DMS153 (cell line): Measurements from ENCODE around the gene DPP4.
"Not testable (repeated sequence)": the region's sequence is repeated elsewhere in the genome, so short reads cannot be mapped to it uniquely, and the experiment has no call there.

Experiments
- DNase-seq: peaks from one replicate; lab custom pipeline; 2025; lab: John Stamatoyannopoulos, UW

DPP4 gene

DNA sequence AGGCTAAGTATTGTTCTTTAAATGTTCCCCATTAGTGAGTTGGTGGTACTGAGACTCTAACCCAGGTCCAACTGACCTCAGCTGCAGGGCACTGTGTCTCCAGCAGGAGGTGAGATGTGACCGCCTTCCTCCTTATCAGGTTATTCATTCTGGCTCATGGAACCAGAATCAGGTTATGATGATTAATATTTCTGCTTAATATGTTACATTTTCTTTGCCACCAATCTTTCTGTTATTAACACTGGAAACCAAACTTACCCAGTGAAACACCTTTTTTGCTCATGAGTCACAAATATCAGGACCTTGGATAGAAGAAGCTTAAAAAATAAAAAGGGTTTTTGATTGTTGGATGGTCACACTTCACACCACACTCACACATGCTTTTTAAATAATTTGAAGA lies 85.4 kb downstream of the DPP4 start:
- no peak for DNase-seq

DNA sequence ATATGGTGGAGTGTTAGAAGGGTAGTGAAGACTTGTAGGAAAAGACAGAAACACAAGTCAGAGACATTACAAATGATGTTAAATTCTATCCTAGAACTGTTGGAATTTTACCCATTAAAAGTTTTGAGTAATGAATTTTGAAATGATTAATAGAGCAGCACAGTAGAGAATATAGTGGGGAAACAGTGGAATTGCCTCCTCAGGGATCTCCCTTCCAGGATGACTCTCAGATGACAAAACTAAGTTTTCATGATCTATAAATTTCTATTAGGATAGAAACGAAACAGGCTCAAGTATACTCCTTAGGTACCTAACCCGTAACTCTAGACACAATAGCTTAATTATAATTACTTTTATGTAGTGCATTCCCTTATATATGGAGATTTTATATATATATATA lies 86.7 kb downstream of the DPP4 start:
- no peak for DNase-seq

DNA sequence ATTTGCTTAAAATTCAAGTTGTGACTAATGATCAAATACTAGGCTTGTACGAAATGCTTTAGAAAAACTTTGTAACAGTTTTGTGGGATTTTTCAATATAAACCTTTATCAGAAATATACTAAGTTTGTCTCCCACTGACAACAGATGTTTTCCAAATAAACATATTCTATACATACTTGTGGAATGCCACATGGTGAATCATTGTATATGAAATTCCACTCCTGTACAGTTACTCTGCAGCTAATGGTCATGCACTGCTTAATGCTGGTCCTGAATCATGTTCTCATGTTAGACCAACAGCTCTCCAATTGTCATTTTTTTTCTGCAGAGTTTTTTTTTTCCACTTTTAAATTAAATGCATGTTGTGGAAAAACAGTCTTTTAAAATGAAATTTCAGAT lies 90.1 kb downstream of the DPP4 start:
- DNase-seq, result no peak

DNA sequence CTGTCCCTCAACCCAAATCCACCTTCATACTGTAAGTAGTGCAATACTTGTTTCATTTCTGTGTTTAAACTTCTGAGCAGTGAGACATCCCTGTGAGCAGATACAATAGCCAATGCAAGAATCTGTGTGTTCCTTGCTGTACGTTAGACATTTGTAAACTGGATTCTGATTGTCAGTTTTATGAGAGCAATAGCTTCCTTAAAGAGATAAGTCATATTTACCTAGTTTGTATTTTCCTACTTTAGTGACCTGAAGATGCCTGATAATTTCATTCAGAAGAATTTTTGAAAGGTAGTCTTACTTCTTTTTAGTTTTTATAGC lies 90.7 kb downstream of the DPP4 start:
- DNase-seq, result no peak

DNA sequence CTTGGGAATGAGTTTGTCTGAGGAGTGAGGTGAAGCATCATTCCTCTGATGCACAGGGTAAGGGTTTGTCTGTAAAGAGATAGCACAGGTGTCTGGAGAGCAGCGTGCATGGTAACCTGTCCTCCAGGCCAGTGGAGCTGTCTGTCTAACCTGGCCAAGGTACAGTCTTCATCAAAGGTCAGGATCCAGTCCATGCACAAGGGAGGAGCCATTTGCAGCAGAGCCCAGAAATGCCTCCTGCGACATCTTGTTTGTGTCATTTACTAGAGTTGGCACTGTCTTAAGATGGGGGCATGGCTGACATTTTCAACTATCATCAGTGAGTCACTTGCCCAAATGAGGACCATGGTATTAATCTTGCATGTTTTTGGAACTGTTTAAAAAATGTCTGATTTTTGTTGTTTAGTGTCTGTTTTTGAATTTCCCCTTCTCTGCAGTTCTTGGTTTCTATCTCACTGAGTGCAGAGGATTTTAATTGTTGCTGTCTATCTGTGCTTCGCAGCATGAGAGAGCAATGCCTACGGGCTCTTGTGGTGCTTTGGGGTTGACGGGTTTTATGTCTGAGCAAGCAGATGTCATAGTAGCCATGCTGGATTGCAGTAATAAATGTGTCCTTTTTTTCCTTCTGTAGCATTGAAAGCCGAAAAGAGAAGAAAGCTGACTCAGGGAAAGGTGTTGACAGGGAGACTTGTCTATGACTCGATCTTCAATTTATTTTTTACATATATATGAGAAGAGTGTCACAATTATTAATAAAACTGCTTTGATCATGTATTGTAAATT lies 91.3 kb downstream of the DPP4 start:
- no peak for DNase-seq

DNA sequence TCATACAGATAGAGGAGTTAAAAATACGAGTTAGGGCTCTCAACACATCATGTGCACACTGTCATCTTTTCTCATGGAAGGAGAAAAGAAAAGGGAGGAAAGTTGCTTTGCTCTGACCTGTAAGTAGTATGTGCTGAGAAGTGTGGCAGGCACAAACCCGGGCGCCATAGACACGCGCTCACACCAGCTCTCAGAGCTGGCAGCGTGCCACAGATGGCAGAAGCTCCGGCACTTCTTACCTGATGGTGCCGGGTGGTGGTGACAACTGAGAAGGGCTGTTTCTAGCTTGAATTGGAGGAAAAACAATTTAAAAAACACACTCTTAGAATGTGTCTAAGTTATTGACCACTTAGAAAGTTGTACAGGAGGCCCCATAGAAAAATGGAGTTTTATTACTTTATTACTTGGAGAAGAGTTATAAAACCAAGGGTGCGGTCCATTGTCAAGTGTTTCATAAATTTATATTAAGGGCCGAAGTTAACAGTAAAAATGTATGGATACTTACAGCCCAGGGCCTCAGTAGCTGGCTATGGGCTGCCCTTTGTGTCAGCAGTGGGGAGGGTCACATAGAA lies 92.2 kb downstream of the DPP4 start:
- no peak for DNase-seq

DNA sequence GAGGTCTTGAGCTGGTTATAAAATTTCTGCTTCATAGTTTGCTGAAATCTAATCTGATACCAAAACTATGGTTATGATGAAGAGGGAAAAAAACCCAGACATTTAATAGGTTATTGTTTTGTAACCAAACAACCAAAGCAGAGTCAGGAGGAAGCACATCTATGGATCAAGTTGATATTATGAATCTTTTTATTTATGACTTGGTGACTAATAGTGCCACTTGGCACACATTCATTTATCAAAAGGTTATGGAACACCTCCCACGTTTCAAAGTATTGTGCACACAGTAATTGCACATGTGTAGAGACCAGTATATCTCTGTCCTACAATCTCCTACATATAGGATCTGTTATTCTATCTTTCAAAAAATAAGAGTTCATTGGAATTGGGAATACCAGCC lies 93.0 kb downstream of the DPP4 start:
- DNase-seq, result no peak

DNA sequence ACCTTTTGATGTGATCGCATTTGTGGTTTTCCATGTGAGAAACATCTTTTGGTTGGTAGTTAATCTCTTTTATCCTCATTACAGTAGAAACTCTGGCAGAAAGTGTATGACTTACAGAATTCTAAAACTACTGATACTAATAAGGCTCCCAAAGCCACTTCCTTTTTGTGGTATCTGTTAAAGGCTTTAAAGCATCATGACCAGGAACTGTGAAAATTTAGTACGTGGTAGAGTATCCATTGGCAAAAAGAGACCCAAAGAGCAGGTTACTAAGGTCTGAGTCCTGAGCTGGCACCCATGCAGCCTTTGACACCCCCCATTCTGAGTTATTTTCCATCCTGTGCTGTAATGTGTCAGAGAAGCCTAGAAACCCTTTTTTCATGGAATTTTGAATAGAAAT lies 94.5 kb downstream of the DPP4 start:
- DNase-seq, result no peak

DNA sequence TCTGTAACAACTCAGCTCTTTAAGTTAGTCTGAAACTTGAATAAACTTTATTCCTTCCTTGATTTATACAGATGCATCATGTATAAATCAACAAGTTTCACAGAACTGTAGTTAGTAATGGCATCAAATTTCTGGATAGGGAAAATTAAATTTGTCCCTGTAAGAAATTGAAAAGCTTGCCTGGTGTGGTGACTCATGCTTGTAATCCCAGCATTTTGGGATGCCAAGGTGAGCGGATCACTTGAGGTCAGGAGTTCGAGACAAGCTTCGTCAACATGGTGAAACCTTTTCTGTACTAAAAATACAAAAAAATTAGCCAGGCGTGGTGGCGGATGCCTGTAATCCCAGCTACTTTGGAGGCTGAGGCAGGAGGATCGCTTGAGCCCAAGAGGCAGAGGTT lies 96.1 kb downstream of the DPP4 start:
- not testable (repeated sequence) for DNase-seq

DNA sequence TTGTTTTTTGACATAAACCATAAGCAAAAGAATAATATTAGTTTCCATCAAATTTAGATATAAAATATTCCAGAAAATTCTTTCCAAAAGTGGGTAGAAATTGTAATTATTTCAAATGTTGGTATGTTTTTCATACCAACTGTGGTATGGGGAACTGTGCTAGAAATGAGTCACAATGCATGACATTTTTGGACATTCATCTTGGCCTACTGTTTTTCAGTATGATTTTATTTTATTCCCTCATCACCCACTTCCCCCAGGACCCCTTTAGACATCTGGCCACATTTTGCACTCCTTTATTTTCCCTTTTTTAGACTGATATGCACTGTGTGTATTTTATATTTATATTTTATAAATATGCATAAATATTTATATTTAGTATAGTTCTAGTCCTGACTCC lies 97.1 kb downstream of the DPP4 start:
- no peak for DNase-seq

DNA sequence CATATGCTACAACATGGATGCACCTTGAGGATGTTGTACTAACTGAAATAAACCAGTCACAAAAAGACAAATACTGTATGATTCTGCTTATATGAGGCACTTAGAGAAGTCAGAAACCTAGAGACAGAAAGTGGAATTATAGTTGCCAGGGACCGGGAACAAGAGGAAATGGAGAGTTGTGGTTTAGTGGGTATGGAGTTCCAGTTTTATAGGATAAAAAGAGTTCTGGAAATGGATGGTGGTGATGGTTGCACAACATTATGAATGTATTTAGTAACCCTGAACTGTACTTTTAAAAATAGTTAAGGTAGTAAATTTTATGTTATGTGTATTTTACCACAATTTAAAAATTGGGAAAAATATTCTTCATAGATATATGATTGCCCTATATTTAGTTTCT lies 97.7 kb downstream of the DPP4 start:
- no peak for DNase-seq

DNA sequence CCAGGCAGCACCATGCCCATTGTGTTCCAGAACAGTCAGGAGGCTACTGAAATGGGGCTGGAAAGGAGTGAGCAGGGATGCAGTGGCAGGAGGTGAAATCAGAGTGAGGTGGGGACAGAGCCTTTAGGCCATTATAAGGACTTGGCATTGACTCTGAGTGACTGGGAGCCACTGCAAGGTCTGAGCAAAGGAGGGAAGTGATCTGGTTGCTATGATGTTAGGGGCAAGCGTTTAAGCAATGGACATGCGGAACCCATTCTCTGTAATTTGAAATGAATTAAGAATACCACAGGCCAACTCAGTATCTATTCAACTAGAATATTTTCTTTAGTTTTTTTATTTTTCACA lies 98.2 kb downstream of the DPP4 start:
- DNase-seq, result no peak

DNA sequence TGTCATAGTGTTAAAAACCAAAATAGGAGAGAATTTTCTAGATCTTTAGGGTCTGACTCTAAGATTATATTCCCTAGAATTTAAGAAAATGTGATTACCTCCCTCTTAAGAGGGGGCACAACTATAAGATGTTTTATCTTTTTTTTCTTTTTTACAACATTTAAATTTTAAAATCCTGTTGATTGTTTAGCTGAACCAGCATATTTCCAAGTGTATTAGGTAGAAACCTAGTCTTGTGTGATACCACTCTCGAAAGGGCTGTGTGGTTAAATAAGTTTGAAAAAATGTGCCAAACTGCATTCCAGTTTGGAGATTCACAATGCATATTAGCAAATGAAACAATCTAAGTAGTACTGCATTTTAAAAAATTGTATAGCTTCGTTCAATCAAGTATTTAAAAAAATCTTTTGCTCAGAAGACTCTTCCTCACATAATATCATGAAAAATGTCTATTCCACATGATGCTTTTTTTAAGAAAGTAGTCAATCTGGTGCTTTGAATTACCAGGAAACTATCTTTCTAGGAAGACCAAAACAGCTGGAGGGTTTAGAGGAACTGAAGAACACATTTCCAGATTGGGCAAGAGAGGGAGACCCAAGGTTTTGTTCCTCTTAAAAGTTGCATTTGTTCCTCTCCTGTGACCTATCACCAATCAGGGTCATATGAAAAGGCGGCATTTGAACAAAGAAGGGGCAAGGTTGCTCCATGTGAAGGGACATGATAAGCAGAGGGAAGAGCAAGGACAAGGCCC lies 98.8 kb downstream of the DPP4 start:
- no peak for DNase-seq

DNA sequence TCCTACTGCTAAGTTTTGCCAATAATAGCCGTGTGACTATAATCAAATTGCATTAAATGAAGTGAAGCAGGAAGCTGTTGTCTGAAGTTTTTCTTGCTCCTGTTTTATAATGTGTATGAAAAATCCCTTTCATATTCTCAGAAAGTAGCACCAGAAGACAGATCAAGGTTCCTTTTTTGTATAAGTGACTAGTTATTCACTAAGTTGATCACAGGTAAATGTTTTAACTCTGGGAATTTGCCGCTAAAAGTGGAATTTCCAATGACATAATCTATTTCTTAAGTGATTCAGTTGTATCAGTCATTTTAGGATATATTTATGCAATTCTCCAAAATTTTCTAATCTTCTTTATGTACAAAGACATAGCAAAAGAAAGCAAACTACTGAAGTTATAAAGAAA lies 99.6 kb downstream of the DPP4 start:
- no peak for DNase-seq

DNA sequence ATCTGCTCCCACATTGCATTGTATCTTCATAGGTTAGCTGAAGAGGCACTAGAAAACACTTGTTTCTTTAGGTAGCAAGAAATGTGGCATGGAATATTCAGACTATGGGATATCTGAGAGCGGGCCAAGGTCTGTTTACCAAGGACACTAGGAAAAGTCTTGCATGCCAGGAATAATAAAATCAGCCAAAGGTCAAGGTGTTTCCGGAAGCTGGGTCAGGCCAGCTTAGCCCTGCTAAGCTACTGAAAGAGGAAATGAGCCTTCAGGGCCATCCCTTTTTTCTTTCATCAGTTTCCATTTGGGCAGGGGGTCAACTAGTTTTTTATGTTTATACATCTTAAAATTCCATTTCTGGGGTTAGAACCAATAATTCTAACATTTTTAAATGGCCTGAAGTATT lies 101.1 kb downstream of the DPP4 start:
- no peak for DNase-seq

DNA sequence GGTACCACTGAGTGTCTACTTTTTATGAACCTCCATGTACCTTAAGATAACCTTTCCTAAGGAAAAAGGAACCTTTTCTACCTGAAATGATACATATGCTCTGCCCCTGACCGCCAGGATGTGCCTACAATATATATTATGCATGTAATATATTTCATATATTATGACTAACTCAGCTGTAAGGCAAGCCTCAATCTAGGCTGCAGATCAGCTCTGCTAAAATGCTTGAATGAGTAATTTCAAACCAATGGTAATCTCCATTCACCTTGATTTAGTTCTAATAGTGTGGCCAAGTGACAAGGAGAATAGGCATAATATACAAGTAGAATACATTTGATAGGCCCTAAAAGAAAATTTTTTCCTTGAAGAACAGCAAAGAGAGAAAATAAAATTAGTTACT lies 101.8 kb downstream of the DPP4 start:
- DNase-seq, result no peak

DNA sequence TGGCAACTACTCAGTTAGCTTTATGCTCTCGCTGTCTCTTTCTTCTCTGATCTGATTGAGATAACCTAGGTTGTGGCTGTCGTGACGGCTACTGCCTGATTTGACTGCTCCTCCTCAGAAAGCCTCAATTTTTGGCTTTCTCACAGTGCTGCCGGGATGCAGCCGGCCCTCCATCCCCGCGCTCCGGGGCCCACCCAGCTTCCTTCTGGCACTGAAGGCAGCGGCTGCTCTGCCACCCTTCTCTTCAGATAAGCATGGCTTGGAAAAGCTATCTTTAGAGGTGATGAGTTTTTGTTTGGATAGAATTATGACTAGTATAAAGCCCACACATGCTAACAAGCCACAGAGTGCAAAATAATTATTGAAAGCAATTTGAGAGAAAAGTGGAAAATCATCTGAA lies 102.5 kb downstream of the DPP4 start:
- no peak for DNase-seq

DNA sequence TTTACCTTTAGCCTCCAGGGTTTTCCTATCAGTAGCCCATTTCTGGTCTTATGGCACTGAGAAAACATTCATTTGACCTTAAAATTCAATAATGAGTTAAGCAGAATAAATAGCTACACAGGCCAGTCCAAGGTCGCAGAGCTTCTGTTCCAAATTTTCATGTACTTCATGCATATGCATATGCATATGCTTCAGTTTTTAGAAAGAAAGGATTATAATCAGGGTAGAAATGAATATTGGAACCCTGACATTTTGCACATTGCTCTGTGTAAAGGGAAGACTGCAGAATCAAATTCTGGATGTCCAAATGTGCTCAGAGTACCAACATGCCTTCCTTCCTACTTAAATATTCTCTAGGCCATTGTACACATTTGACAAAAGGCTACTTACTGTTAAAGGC lies 104.9 kb downstream of the DPP4 start:
- DNase-seq, result no peak

DNA sequence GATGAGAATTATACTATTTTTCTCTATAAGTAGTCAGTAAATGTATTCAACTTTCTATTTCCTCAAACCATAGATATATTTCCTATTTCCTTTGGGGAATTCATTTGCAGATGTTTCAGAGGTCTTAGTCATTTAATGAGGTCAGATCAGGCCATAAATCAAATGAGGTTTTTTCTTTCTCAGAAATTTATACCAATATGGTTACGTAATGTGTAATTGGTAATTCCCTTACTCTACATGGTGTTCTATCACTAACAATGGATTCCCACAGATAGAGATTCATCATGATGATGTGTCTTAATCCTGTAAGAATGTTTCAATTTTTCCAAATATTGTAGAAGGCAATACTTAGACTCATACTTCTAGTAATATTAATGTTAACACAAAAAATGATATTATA lies 108.0 kb downstream of the DPP4 start:
- DNase-seq, result no peak

DNA sequence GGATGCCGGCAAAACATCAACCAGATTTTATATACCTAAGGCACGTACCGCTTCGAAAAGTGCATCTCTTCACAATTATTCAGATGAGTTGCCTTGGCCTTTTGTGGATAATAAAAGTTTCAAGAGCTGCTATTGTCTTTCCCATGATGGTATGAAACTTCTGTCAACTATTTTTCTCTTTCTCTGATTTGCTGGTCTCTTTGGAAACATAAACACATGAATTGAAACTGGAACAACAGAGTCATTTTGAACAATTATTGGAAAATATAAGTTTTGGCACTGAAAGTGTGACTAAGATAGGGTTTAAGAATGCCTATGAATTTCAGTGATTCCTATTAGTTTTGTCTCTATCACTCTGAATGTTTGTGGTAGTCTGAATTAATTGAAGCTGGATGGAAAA lies 109.9 kb downstream of the DPP4 start:
- no peak for DNase-seq

DNA sequence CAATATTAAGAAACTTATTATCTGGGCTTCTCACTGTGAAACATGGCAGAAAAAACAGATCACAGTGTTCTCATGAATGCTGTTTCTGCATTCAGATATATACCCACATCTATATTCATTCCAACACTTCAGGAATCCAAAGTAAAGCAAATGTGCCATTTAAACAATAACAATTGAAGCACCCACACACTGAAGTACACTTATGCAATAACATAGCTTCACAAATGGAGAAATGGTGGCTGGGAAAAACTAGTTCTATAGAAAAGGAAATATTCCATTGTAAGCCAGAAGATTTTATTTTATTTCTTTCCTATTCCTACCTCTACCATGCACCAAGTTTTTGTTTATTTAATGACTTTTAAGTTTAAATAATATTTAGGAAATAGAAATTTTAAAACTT lies 111.9 kb downstream of the DPP4 start:
- no peak for DNase-seq

DNA sequence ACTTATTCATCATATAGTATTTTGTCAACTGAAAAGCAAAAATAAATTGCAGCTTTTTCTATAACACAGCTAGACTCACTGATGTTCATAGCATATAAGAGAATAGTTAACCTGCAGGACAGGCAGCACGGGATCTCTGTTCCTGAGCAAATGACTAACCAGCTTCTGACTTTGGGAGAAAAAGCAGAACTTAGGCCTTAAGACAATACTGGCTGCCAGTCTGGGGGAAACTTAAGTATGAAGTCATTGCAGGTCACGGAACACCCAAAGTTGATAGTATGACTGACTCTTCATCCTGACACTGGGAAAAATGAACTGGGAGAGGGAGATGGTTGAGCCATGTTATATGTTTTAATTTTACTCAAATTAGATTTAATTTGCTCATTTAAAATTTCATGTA lies 113.0 kb downstream of the DPP4 start:
- no peak for DNase-seq

DNA sequence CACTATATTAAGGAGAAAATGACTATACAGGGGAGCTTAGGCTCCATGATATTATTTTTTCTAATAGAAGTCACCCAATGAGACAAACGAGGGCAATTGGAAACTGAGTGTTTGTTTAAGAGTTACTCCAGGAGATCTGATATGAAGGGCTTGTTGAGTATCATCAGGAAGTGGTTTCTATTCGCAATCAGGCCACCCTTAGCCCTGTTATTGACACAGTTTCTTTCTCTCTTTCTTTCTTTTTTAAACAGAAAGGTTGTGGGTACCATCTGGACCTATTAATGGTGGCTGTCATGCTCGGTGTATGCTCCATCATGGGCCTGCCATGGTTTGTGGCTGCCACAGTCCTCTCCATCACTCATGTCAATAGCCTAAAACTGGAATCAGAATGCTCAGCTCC lies 117.3 kb downstream of the DPP4 start:
- peak; percentile 73 for DNase-seq

DNA sequence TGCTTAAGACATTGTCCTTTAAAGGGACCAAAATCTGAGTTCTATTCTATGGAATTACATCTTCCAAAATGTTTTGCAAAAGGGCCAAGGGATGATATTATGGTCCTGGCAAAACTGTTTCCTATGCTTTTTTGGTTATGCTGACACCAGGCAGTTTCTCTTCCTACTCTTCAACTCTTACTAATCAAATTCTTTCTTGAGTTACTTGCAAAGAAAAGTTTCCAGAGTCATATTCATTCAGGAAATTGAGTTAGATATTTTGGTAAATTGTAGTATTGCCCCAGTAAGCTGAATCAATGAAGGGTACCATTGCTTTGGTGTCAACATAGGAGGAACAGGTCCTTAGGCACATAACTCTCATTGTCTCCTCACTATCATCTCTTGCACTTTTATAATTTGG lies 118.8 kb downstream of the DPP4 start:
- DNase-seq, result no peak
